Stomach (tissue), 19 donors: Measurements from ENCODE around the gene CBLN1. TPM values are rescaled to one million over a fixed set of nuclear protein-coding genes. Genes with fewer than 3 reads are reported as not detected.

Source experiments
- DNase-seq, 2 donors: peaks; one replicate each; pipeline versions ENCODE4 v3.0.0 to v3.0.0-alpha.2; 2013 to 2019
- H3K27ac ChIP-seq, 5 donors: fragments of 200-600 bp in 4 of 5; sonication (generic) in 4 of 5; one replicate each; pipeline ENCODE4 v1.5.1; 2013 to 2019; ENCODE audit warnings: mild to moderate bottlenecking in 1 of 5, moderate library complexity in 1 of 5
- H3K27me3 ChIP-seq, 3 donors: fragments of 200-600 bp; sonication (generic); one replicate each; pipeline ENCODE4 v1.5.1; 2017 to 2019; ENCODE audit warnings: mixed run types in 1 of 3
- H3K36me3 ChIP-seq, 4 donors: fragments of 200-600 bp; sonication (generic); 1 replicate in 3 of 4; 2 replicates in 1 of 4; pipeline ENCODE4 v1.5.1; 2016 to 2019
- H3K4me1 ChIP-seq, 4 donors: fragments of 200-600 bp; sonication (generic); one replicate each; pipeline ENCODE4 v1.5.1; 2016 to 2019
- H3K4me3 ChIP-seq, 4 donors: fragments of 200-600 bp; sonication (generic) in 3 of 4; one replicate each; pipeline ENCODE4 v1.5.1; 2016 to 2019; ENCODE audit warnings: mild to moderate bottlenecking in 1 of 4
- H3K9me3 ChIP-seq, 4 donors: fragments of 200-600 bp; sonication (generic); one replicate each; pipeline ENCODE4 v1.5.1; 2016 to 2019
- EP300 ChIP-seq: sonication (generic); formaldehyde crosslinking; IDR thresholded peaks from one replicate; pipeline ENCODE4 v1.6.1; 2017; ENCODE audit warnings: antibody characterized with exemption
- POLR2A ChIP-seq, 4 donors: fragments of 450-650 bp; IDR thresholded peaks; one replicate each; pipeline ENCODE4 v1.6.1; 2016; ENCODE audit warnings: antibody characterized with exemption in 4 of 4, control low read depth in 2 of 4, mild to moderate bottlenecking in 1 of 4, moderate library complexity in 1 of 4
- POLR2AphosphoS5 ChIP-seq, 3 donors: sonication (generic); formaldehyde crosslinking; IDR thresholded peaks; one replicate each; pipeline ENCODE4 v1.6.1; 2016; ENCODE audit warnings: antibody characterized with exemption in 3 of 3
- WGBS, 5 donors: extraction: QIAGEN DNeasy Blood & Tissue Kit in 3 of 5; methylation state at CpG; one replicate each; pipeline versions ENCODE4 v1.1.5 to v1.1.7; 2013 to 2018; 5-methylcytosine and 5-hydroxymethylcytosine counted together
- intact Hi-C: fragments of 100-400 bp; cut with DNase I; formaldehyde crosslinking; loops from one replicate; pipeline ENCODE4 v1.15.1; 2023; ENCODE audit warnings: low total_unique reads
- long read RNA-seq, 10 donors: transcript quantifications; one replicate each; lab custom pipeline, GENCODE V29; 2026
- polyA plus RNA-seq, 3 donors: library from polyadenylated mRNA; stranded (reverse); fragments of 200-250 nt; gene quantifications; one replicate each; pipeline ENCODE4 v1.2.3, GENCODE V29; 2013
- total RNA-seq, 5 donors: library from RNA; depleted of rRNA; stranded (reverse); fragments of >200 nt; gene quantifications; one replicate each; pipeline versions ENCODE4 v1.1.0 to v1.2.3, GENCODE V29; 2014 to 2016
- TF ChIP-seq, protein P1 (sequence below), 7 experiments: fragments of 450-650 bp in 4 of 7; fragments of 200-600 bp in 3 of 7; sonication (generic) in 3 of 7; IDR thresholded peaks; one replicate each; pipeline ENCODE4 v1.5.1; 2016 to 2019; ENCODE audit warnings: antibody characterized with exemption in 7 of 7, control low read depth in 2 of 7, mild to moderate bottlenecking in 1 of 7
- donor health status: healthy with polysubstance abuse.
- donor health status: Bipolar disorder and iron deficiency.
- donor health status: healthy.

Gene CBLN1
- total RNA-seq: 1 to 10 TPM in 1 of 5 donors, under 1 TPM in 1, not detected in 3; 0.72 to 2.2 TPM
- under 1 TPM in 1 of 3 donors, not detected in 2; 0.19 TPM for polyA plus RNA-seq
- long read RNA-seq, donor 1: 0 reads
- long read RNA-seq, donor 2: 0 reads
- long read RNA-seq, donor 3: 0 reads
- long read RNA-seq, donor 4: 0 reads
- long read RNA-seq, donor 5, partial matches to known transcripts: 0 of 2 reads
- long read RNA-seq, donor 5, other reads (novel, unspliced or antisense): 0 of 2 reads
- long read RNA-seq, donor 6, partial matches to known transcripts: 0 of 1 reads
- long read RNA-seq, donor 6, other reads (novel, unspliced or antisense): 0 of 1 reads
- long read RNA-seq, donor 7, partial matches to known transcripts: 0 of 1 reads
- long read RNA-seq, donor 7, other reads (novel, unspliced or antisense): 0 of 1 reads
- long read RNA-seq, donor 8: 0 reads
- long read RNA-seq, donor 9: 0 reads
- long read RNA-seq, donor 10: 0 reads

DNA sequence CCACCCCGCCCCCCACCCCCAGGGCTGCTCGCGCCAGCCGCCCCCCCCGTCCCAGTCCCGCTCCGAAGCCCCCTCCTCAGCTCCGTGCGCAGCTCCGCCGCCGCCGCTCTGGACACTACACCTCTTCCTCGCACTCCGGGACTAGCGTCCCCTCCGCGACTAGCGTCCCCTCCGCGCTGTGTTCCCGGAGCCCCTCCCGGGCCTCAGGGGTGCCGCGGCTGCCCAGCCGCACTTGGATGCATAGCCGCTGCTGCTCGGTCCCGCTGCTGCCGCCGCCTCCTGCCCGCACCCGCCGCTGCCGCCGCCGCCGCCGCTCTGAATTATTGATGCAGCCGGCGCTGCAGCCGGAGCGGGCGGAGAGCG is at the start of gene CBLN1:
Gene CBLN1 (minus strand): TSS at position 359 of the 363 bp plus-strand sequence. CDS start 373 bp downstream, outside the sequence.
- Histone ChIP-seq H3K27me3 (peaks cover 40 to 96% (median 86%) of the 10 kb centered on the region in 3 donors), H3K36me3 (no peaks in the 10 kb centered on the region), H3K4me1 (peaks cover 22 to 68% (median 45%) of the 10 kb centered on the region in 4 donors), H3K4me3 (peak within 1 kb of the TSS; percentile 43 to 58 (median 48)), H3K27ac (peak within 1 kb of the TSS in 3 of 5 donors; percentile 74 to 95 (median 78)), H3K9me3 (peaks cover 0 to 13% (median 0%) of the 10 kb centered on the region in 4 donors)
- TF ChIP-seq, protein P1, sequence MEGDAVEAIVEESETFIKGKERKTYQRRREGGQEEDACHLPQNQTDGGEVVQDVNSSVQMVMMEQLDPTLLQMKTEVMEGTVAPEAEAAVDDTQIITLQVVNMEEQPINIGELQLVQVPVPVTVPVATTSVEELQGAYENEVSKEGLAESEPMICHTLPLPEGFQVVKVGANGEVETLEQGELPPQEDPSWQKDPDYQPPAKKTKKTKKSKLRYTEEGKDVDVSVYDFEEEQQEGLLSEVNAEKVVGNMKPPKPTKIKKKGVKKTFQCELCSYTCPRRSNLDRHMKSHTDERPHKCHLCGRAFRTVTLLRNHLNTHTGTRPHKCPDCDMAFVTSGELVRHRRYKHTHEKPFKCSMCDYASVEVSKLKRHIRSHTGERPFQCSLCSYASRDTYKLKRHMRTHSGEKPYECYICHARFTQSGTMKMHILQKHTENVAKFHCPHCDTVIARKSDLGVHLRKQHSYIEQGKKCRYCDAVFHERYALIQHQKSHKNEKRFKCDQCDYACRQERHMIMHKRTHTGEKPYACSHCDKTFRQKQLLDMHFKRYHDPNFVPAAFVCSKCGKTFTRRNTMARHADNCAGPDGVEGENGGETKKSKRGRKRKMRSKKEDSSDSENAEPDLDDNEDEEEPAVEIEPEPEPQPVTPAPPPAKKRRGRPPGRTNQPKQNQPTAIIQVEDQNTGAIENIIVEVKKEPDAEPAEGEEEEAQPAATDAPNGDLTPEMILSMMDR (IDR thresholded peaks at IDR 0.05): no peak
- TF ChIP-seq POLR2AphosphoS5 (IDR thresholded peaks at IDR 0.05): no peak
- no peak for TF ChIP-seq POLR2A (IDR thresholded peaks at IDR 0.05)
- no peak for TF ChIP-seq EP300
- DNase-seq: no peak
- intact Hi-C loops: no loop called here
- 1 to 7% (median 4%) methylated on average over 3 to 45 of the region's 45 CpGs for WGBS, 5 donors

DNA sequence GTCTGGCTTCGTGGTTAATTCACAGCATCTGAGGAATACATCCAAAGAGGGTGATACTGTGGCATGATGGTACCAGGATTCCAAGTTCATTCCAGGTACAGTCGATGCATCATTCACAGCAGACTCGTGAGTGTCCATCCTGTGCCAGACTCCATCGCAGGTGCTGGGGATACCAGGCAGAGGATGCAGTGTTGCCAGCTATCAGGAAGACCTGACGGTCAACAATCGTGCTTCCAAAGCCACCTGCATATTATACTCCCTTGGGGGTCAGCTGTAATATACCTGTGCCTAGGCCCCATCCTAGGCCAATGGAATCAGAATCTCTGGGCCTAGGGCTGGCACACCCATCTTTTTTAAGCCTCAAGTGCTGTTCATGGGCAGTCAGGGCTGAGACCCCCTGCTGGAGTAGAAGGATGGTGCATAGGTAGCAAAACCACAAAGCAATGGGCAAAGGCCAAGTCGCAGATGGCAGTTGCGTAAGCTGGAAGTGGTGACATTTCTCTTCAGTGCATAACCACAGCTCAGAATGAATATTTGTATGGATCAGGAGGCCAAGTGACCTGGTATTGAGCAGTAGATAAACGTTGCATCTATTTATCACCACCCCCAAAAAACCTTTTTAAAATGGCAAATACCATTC is 49.0 kb upstream of the CBLN1 start:
- intact Hi-C loops: no loop called here
- Histone ChIP-seq H3K4me1 (no peaks in the 10 kb centered on the region), H3K9me3 (no peaks in the 10 kb centered on the region), H3K36me3 (no peaks in the 10 kb centered on the region), H3K27ac (no peak overlapping the region), H3K27me3 (no peaks in the 10 kb centered on the region), H3K4me3 (no peak overlapping the region)
- no peak for DNase-seq
- TF ChIP-seq POLR2AphosphoS5 (IDR thresholded peaks at IDR 0.05) (no peak), EP300 (no peak), POLR2A (IDR thresholded peaks at IDR 0.05) (no peak)
- TF ChIP-seq, protein P1 (IDR thresholded peaks at IDR 0.05): no peak
- WGBS, 5 donors: 65 to 77% (median 71%) methylated on average over 9 of the region's 9 CpGs

DNA sequence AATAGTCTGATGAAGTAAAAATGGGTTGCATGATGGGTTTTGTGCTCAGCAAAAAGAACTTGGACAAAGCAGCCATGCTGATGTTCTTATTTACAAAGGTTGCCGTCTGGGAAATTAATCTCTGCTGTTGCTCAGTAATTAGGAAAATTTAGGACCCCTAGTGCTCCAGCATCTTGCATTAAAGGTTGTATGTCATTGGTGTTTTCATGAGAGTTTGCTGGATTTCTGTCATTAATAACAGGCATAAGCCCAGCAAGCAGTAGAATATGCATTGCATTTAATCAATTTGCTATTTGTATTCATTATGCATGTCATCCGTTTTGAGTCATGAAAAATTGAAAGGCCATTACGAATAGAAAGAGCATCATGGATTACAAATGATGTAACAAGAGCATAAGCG is 46.7 kb upstream of the CBLN1 start:
- Histone ChIP-seq H3K4me3 (no peak overlapping the region), H3K27ac (no peak overlapping the region), H3K4me1 (no peaks in the 10 kb centered on the region), H3K36me3 (no peaks in the 10 kb centered on the region), H3K9me3 (no peaks in the 10 kb centered on the region), H3K27me3 (peaks cover 0 to 15% (median 0%) of the 10 kb centered on the region in 3 donors)
- TF ChIP-seq, protein P1 (IDR thresholded peaks at IDR 0.05): no peak
- no peak for TF ChIP-seq EP300
- intact Hi-C loops: no loop called here
- WGBS, 5 donors: 71 to 82% (median 81%) methylated on average over 4 of the region's 4 CpGs
- no peak for DNase-seq

DNA sequence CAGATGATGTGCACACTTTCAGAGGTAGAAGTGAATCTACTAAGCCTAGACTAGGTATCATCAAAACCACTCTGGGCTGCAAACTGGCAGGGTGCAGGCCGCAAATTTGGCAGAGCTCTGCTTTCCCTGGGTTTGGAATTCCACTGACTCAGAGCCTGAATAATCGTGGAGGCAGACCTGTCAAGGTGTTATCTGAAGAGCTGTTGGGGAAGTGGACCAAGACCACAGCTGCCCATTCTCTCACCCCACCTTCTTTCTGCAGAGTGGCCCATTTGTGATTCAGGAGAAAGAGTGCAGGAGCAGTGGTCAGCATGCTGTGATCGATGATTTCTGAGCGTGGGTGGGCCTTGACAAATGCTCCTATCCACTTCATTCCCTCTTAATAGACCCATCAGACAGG is 45.8 kb upstream of the CBLN1 start:
- no peak for DNase-seq
- Histone ChIP-seq H3K36me3 (no peaks in the 10 kb centered on the region), H3K27ac (no peak overlapping the region), H3K9me3 (no peaks in the 10 kb centered on the region), H3K27me3 (peaks cover 0 to 15% (median 0%) of the 10 kb centered on the region in 3 donors), H3K4me1 (no peaks in the 10 kb centered on the region), H3K4me3 (no peak overlapping the region)
- 61 to 74% (median 66%) methylated on average over 4 of the region's 4 CpGs for WGBS, 5 donors
- no peak for TF ChIP-seq POLR2A (IDR thresholded peaks at IDR 0.05)
- TF ChIP-seq, protein P1 (IDR thresholded peaks at IDR 0.05): no peak
- no peak for TF ChIP-seq POLR2AphosphoS5 (IDR thresholded peaks at IDR 0.05)
- TF ChIP-seq EP300: no peak
- intact Hi-C loops: no loop called here
